GM19372 (cell line): ENCODE measurements around the gene WWC1.
"Not testable (repeated sequence)": the region's sequence is repeated elsewhere in the genome, so short reads cannot be mapped to it uniquely, and the experiment has no call there.

ENCODE experiments used
- ATAC-seq: cut with Tn5 transposase; IDR thresholded peaks from one replicate; pipeline ENCODE4 v1.9.1; 2021; ENCODE audit warnings: mild to moderate bottlenecking, low read depth, moderate library complexity; ENCODE audit not compliant: unreplicated experiment

Gene WWC1

DNA sequence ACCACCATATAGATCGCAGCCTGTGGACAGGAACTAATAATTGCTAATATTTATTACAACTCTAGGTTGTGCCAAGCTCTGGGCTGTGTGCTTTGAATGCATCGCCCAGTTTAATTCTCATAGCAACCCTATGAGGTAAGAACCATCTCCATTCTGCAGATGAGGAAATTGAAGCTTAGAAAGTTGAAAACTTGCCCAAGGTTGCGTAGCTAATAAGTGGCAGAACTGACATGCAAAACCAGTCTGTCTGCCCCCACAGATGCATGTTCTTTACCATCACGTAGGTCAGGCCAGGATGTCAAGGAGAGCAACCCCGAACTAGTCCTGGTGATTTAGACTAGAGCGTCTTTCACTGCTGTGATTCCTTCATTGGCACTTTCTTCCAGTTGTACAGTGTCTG is 15.6 kb downstream of the WWC1 start:
- no peak for ATAC-seq

DNA sequence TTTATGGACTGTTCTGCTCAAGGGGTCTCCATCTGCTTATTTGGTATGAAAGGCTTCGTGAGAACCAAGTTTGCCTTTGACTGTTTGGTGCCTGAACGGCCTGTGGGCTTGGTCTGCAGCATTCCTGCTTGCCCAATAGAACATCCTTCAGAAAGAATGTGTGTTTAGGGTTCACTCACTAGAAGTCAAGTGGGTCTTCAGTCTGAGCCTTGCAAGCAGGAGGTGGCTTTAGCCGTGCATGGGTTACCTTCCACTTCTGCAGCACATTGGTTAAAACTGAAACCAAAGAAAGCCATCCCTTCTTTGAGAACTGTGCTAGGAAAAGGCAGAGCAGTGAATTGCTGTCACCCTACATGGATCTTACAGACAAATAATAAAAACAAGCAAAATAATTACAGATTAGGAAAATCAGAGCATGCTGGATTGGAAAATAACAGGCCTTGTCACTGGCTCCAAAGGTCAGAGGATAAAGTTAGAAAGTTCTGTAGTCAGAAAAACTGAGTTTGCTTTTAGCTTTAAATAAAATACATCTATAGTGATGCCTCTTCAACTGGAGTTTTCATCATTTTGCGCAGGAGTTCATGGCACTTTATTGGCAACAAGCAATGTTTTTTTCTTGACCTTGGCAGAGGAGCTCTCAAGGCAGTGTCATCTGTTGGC is 16.6 kb downstream of the WWC1 start:
- no peak for ATAC-seq

DNA sequence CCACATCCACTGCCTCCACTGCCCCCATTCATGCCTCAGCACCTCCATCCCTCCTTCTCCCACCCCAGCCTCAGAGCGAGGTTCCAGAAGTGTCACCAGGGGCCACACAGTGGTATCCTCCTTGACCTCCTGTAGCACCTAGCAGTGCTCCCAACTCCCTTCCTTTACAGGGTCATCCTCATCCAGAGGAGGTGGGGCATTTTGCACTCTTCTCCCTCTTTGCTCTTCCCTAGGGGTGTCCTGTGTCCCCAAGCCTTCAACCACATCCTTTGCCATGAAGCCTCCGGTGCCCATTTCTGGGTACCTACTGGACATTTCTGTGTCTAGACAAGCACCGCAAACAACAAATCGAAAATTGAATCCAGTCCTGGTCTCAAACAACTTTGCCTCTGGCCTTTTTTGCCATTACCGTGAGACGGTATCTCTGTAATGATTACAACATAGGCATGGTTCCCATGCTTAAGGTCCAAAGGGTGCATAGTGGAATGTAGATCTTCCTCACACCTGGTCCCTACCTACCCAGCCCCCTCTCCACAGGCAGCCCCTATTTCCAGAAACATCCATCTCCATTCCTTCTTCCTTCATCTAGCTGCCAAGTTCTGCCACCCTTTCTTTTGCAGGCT is 17.6 kb downstream of the WWC1 start:
- no peak for ATAC-seq

DNA sequence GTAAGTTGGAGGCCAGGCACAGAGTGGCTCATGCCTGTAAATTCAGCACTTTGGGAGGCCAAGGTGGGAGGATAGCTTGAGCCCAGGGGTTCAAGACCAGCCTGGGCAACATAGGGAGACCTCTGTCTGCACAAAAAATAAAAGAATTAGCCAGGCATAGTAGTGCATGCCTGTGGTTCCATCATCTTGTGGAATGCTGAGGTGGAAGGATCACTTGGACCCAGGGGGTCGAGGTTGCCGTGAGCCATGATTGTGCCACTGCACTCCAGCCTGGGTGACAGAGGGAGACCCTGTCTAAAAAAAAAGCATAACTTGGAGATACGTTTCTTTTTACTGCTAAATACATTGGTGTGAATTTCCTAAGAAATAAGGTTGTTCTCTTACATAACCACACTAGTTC is 19.1 kb downstream of the WWC1 start:
- not testable (repeated sequence) for ATAC-seq

DNA sequence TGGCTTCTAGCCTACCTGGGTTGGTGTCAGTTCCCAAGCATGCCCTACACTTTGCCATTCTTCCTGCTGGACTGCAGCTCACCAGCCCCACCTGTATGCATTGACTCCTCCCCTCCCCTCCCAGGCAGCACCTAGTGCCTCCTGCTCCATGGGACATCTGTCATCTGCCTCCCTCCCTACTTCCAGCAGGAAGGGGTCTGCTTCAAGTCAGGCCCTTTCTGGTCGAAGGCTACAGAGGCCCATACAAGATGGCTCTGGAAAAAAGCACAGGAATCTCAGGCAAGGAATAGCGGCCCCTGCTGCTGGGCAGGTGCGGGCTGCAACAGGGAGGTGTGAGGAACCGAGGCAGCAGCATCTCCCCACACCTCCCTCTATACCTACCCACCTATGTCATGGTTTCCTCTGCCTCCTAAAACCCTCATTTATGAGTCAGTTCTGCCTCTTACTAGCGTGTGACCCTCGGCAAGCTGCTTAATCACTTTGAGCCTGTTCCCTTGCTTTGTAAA is 19.7 kb downstream of the WWC1 start:
- no peak for ATAC-seq

DNA sequence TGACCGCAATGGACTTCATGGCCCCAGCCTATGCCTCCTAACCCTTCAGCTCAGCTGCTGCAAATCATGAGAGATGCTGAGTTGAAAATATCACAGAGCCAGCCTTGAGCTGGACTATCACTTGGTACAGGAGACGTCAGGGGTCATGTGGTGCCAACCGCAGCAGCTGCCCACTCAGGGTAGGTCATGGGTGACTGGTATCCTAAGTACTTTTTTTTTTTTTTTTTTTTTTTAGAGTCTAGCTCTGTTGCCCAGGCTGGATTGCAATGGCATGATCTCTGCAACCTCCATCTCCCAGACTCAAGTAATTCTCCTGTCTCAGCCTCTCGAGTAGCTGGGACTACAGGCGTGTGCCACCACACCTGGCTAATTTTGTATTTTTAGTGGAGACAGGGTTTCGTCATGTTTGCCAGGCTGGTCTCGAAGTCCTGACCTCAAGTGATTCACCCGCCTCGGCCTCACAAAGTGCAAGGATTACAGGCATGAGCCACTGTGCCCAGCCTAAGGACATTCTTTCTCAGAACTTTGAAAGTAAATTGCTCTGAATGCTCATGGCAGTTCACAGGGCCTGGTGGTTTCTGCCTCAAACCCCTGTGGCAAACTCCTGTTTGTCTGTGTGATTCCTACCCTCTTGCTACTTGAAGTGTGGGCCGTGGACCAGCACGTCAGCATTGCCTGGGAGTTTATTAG is 21.3 kb downstream of the WWC1 start:
- ATAC-seq: no peak

DNA sequence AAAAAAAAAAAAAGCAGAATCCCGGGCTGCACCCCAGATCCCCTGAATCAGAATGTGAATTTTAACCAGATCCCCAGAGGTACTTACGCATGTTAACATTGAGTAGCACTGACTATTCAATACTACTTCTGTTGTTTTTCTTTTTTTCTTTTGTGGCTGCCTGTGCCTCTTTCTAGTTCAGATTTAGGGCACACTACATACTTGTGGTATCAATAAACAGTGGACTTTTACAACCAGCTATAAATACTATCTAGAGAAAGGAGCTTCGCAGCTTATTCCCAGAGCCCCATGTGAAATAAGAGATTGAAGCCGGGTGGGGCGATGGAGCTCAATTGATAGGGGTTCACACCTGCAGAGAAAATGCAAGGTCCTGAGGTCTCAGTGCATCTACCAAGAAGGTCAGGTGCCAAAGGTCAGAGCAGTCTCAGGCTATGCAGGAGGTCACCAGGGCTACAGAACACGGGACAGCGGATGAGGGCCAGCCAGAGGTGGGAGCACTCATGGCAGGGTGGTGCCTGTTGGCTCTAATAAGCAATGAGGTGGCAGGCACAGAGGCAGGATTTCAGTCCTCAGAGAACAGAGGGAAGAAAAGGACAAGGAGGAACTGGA is 22.3 kb downstream of the WWC1 start:
- ATAC-seq: no peak

DNA sequence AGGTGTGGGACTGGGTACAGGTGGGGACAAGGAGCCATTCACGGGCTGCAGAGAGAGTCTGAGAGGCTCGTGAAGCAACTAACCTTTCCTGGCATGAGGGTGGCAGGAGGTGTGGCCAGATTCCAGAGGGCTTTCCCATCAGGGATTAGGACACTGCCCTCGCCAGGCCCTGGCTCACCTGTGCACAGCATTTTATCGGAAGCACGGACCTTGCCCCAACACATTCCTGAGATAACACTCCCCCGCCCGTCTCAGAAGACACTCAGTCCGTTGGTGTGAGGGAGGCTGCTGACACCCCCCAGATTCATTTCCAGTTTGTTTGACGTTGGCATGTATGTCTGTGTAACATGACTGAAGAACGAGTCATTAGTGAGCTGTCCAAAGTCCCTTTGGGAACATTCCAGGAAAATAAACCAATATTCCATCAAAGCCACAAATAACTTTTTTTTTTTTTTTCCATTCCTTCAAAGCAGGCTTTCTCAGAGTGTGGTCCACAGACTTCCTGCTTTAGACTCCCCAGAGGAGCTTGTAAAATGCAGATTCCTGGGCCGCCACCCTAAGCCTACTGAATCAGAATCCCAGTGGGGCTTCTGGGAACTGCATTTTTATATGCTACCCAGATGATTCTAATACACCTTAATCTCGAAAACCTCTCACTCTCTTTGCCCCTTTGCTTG is 23.4 kb downstream of the WWC1 start:
- ATAC-seq: no peak

DNA sequence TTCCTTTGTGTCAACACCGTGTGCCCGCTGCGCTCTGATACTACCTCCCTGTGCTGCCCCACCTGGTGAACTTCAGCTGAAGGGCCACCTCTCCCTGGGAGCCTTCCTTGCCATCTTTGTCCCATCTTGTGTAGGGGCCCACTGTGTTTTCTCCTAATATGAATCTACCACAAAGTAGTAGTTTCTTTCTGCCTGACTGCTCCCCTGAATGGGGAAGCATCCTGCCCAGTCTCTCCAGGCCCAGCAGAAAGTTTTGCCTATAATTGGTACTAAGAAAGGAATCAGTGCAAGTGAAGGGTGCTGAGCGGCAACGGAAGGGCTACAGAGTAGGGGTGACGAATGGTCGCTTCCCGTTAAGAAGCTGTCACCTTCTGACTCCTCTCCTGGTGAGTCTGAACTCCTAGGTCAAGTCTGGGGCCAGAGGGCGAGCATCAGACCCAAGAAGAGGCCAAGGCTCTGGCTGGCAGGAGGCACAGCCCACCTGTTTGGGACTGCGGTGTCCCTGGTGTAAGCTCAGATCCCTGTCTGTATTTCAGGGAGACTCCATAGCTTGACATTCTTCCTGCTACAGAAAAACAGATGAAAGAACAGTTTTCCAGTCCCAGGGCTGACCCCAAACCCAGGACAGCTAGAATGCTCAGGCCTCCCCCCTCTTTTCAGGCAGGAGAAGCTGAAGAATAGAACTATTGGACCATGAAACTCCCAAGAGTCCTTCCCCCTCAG is 24.1 kb downstream of the WWC1 start:
- no peak for ATAC-seq

DNA sequence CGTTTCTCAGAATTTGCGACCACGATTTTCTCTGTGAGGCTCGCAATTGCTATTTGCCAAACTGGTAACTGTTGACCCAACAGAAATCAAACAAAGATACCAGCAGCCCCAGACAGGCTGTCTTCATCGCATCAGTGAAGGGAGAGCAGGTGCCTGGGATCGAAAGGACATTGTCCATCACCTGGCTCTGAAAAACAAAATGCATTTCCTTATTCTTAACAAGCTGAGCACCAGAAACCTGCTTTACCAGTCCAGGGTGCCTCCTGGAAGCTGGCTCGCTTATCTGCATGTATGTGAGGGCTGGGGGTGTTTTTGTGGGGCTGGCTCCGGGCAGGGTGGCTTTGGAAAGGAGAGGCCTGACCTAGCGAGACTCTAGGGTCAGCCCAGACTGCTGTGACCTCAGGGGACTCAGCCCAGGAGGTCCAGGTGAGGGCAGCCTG is 24.7 kb downstream of the WWC1 start:
- no peak for ATAC-seq

DNA sequence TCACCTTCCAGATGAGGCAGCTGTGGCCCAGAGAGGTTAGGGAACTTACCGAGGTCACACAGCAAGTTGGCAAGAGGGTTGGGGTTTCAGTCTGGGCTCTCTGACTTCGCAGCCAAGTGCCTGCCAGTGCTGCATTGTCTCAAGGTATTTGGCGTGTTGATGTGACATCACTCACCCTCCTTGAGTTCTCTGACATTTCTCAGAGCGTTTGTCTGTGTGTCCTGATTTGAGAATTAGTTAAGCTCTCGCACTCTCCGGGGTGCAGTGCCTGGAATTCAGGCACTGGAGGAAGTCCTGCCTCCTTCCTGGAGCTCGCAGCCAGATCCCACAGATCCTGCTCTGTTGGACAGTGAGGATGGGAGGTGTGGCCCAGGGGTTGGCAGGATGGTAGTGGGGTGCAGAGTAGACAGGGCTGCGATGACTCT is 25.7 kb downstream of the WWC1 start:
- ATAC-seq: no peak

DNA sequence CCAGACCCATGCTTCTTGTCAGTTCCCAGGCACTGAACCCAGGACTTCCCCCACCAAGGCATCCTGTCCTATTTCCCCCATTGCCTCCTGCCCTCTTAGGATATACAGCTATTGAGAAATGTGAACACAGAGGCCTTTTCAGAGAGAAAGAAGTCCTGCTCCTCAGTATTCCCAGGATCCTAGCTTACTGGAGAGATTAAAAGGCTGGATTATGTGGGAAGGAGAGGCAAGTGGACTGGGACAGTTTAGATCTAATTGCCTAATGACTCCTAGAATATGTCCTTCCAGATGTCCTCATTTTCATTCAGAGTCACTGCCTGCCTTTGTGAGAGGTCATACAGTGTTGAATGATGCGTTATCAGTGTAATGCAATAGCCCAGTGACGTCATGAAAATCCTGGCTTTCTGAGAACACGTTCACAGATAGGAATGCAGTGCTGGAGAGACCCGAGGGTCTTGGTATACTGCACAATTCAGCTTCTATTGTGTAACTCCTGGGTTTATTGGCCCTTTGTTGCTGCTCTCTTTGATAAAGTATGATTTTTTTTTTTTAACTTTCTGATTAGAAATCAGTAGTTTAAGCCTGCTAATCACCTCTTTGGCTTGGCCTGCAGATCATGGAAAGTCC is 26.2 kb downstream of the WWC1 start:
- ATAC-seq: no peak

DNA sequence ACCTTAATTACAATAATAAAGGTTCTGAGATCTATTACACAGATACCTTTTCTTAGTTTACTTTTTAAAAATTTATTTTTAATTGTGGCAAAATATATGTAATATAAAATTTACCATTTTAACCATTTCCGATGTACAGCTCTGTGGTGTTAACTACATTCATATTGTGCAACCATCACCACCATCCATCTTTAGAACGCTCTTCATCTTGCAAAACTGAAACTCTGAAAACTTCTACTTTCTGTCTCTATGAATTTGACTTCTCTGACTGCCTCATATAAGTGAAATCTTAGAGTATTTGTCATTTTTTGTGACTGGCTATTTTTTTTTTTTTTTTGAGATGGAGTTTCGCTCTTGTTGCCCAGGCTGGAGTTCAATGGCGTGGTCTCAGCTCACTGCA is 26.8 kb downstream of the WWC1 start:
- ATAC-seq: no peak

DNA sequence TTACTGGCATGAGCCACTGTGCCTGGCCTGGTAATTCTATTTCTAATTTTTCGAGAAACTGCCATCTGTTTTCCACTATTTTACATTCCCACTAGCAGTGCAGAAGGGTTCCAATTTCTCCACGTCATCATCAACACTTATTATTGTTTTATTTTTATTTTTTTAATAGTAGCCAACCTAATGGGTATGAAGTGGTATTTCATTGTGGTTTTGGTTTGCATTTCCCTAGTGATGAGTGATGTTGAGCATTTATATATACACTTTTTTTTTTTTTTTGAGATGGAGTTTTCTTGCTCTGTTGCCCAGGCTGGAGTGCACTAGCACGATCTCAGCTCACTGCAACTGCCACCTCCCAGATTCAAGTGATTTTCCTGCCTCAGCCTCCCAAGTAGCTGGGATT is 28.3 kb downstream of the WWC1 start:
- ATAC-seq: no peak

DNA sequence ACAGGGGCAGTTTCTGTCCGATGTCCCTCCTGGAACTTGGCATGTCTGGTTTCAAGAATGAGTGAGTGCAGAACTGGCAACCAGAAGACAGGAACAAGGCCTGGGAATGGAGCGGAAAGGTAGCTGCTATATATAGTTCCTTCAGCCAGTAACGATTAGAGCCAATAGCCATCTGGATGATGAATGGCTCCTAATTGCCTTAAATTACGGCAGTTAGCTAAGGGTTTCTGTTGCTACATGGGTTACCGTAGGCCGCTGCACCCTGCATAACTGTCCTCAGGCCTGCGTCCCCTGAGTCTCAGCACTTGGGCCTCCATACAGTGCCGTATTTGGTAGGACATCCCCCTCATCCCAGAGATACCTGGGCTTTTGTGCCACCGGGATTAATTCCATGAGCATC is 29.4 kb downstream of the WWC1 start:
- no peak for ATAC-seq

DNA sequence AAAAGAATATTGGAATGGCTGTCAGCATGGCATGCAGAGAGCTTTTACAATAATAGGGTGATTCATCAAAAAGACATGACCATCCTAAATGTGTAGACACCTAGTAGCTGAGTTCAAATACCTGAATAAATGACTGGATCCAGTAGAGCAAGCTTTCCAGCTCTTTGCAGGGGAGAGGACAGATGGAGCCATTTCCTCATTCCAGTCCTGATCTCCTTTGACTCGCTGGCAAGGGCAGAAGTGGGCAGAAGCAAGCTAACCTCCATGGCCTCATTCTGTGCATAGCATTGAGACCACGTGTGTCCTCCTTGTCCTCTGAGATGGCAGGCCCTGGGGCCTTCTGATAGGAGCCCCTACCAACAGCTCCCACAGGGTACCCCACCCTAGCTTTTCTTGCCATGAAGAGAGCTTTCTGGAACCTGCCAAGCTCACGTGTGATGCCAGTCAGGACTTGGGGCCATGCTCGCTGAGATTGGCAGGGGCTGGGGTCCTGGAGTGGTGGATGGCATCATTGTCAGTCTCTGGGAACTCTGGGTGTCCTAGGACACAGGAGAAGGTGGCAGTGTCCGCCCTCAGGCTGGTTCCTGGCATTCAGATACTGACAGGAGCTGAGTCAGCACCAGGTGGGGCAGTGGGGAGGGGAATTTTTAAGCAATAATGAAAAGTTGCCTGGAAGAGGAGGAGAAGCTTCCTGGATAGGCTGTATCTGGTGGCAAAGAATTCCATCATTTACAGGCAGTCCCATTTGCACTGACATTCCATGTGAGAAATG is 33.6 kb downstream of the WWC1 start:
- ATAC-seq: no peak

DNA sequence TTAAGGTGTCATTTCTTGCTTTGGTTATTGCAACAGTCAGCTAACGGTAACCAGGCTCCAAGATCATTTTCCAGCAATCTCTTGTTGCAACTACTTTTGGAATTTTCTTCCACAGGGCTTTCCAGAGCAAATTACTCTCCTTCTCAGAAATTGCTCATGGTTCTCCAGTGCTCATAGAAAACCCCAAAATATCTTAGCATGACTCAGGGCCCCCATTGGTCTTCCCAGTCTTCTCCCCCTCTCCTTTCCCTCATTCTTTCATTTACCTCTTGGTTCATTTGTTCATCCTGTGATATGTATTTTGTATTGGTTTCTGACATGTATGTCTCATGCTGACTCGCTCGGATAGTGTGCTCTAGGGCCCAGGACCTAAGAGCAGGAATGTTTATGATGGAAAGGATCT is 35.6 kb downstream of the WWC1 start:
- no peak for ATAC-seq

DNA sequence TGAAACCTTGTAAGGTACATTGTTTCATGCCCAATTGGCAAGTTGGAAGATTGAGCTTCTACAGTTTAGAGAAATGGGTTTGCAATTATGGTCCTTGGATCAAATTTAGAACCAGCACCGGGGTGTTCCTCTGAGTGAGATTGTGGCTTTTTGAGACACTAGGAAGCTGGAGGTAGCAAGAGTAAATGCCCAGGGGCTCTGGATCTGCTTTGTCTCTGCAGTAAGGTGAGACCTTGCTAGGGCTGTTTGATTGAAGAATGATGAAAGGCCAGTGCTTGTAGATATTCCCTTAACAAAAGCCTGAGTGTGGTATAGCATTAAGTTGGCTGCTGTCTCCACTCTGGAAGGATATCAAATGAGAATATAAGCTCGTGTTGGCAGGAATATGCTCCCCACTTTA is 36.0 kb downstream of the WWC1 start:
- ATAC-seq: no peak

DNA sequence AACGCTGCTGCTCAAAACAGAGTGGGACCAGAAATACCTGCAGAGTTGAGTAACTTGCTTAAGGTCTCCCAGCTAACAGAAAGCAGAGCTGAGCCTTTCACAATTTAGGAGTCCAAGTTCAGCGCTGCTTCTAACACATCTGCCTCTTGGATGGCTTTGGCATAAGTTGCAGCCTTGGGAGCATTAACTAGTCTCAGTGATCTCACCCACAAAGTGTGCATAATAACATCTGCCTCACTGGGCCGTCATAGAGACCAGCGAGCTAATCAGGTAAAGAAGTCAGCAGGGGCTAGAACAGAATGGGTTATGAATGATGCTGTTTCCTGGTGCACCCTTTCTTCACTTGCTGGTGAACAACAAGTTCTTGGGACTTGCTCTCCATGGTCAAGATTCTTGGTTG is 36.5 kb downstream of the WWC1 start:
- ATAC-seq: no peak
